Measurements from ENCODE around the gene MDN1. TPM values are rescaled to one million over a fixed set of nuclear protein-coding genes. Genes with fewer than 3 reads are reported as not detected.
A peak's percentile ranks its signal among the peaks of the same experiment; 100 is the strongest.
"Not testable (repeated sequence)": the region's sequence is repeated elsewhere in the genome, so short reads cannot be mapped to it uniquely, and the experiment has no call there.

The MDN1 gene
- total RNA-seq, 2 donors from 2014 or later, result 21.3 to 36.0 TPM

GRCh38 chr6:89829472-89830169, 10.0 kb upstream of the MDN1 start, which contains the start of gene CASP8AP2:
TSS of gene CASP8AP2 (plus strand) at chr6:89829880.
- ATAC-seq (ENCODE audit: insufficient number of reproducible peaks, low FRiP score, low read depth), result peak; percentile 97
- Histone ChIP-seq H3K4me3 (peak within 1 kb of the TSS; percentile 88), H3K27me3 (replicated peaks; ENCODE audit: insufficient read depth) (no peaks in the 10 kb centered on the region), H3K9me3 (no peaks in the 10 kb centered on the region), H3K27ac (peak within 1 kb of the TSS; percentile 91 to 93), H3K36me3 (peaks cover 9% of the 10 kb centered on the region), H3K4me1 (ENCODE audit: control insufficient read depth in 1 of 2, low read depth in 2 of 2) (peaks cover 10 to 23% of the 10 kb centered on the region in 2 donors)
- no peak for TF ChIP-seq CTCF (IDR thresholded peaks at IDR 0.05)
- peak; percentile 93 for DNase-seq (ENCODE audit: low spot score)

- TF ChIP-seq CTCF (IDR thresholded peaks at IDR 0.05), result no peak
Observed at GRCh38 chr6:89828988-89829471, 9.4 kb upstream of the MDN1 start.

DNA sequence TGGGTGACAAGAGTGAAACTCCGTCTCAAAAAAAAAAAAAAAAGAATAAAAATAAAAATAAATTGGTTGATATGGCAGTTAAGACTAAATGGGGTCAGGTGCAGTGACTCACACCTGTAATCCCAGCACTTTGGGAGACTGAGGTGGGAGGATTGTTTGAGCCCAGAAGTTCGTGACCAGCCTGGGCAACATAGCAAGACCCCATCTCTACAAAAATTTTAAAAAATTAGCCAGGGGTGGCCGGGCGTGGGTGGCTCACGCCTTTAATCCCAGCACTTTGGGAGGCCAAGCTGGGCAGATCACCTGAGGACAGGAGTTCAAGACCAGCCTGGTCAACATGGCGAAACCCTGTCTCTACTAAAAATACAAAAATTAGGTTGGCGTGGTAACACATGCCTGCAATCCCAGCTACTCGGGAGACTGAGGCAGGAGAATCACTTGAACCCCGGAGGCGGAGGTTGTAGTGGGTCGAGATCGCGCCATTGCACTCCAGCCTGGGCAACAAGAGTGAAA, 8.9 kb upstream of the MDN1 start:
- not testable (repeated sequence) for H3K36me3 ChIP-seq; DNase-seq (ENCODE audit: low spot score); ATAC-seq (ENCODE audit: insufficient number of reproducible peaks, low FRiP score, low read depth)

More at GRCh38 chr6:89828988-89829471, 9.4 kb upstream of the MDN1 start:
- Histone ChIP-seq H3K27me3 (replicated peaks; ENCODE audit: insufficient read depth) (no peaks in the 10 kb centered on the region), H3K27ac (peak overlapping the region; percentile 91 to 93), H3K4me3 (peak overlapping the region; percentile 88), H3K9me3 (no peaks in the 10 kb centered on the region), H3K4me1 (ENCODE audit: control insufficient read depth in 1 of 2, low read depth in 2 of 2) (peaks cover 10 to 23% of the 10 kb centered on the region in 2 donors), H3K36me3 (peaks cover 9% of the 10 kb centered on the region)
- ATAC-seq (ENCODE audit: insufficient number of reproducible peaks, low FRiP score, low read depth), result peak; percentile 19
- no peak for DNase-seq (ENCODE audit: low spot score)

GRCh38 chr6:89826029-89826528, 6.5 kb upstream of the MDN1 start:
- H3K4me1 ChIP-seq (ENCODE audit: control insufficient read depth in 1 of 2, low read depth in 2 of 2), result peaks cover 10 to 19% of the 10 kb centered on the region in 2 donors
- no peaks in the 10 kb centered on the region for H3K9me3 ChIP-seq
- ATAC-seq (ENCODE audit: insufficient number of reproducible peaks, low FRiP score, low read depth) (no peak), DNase-seq (ENCODE audit: low spot score) (no peak)
- peak overlapping the region; percentile 35 for H3K4me3 ChIP-seq
- H3K27me3 ChIP-seq (replicated peaks; ENCODE audit: insufficient read depth), result no peaks in the 10 kb centered on the region
- H3K27ac ChIP-seq, result peak overlapping the region; percentile 55 to 83
- no peaks in the 10 kb centered on the region for H3K36me3 ChIP-seq
- TF ChIP-seq CTCF (IDR thresholded peaks at IDR 0.05), result no peak

More for the DNA sequence above, 8.9 kb upstream of the MDN1 start:
- Histone ChIP-seq H3K4me3 (peak overlapping the region; percentile 88), H3K4me1 (ENCODE audit: control insufficient read depth in 1 of 2, low read depth in 2 of 2) (peaks cover 10 to 23% of the 10 kb centered on the region in 2 donors), H3K27ac (peak overlapping the region; percentile 91 to 93)
- not testable (repeated sequence) for H3K9me3 ChIP-seq; H3K27me3 ChIP-seq (replicated peaks; ENCODE audit: insufficient read depth)

DNA sequence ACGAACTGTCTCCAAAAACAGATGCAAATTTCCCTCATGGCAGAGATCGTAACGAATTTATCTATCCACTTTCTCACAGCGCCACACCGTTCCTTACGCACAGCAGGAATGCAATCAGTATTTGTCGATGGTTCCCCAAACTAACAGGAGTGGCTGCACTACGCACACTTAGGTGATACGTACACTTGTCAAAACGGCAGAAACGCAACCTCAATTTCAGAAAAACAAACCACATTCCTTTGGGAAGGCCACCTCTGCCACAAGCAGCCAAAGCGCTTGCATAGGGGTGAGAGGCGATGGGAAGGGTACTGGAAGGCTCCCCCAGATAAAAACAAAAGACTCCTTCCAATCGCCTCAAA, 638 bp downstream of the MDN1 start:
- peak overlapping the region; percentile 70 for H3K4me3 ChIP-seq
- no peak for ATAC-seq (ENCODE audit: insufficient number of reproducible peaks, low FRiP score, low read depth)
- peak overlapping the region; percentile 60 to 76 for H3K27ac ChIP-seq
- H3K27me3 ChIP-seq (replicated peaks; ENCODE audit: insufficient read depth), result no peaks in the 10 kb centered on the region
- DNase-seq (ENCODE audit: low spot score), result no peak
- no peaks in the 10 kb centered on the region for H3K9me3 ChIP-seq
- no peaks in the 10 kb centered on the region for H3K36me3 ChIP-seq
- H3K4me1 ChIP-seq (ENCODE audit: control insufficient read depth in 1 of 2, low read depth in 2 of 2), result peaks cover 10 to 21% of the 10 kb centered on the region in 2 donors
- TF ChIP-seq CTCF (IDR thresholded peaks at IDR 0.05), result no peak
